ENCODE data around the gene CLN3. TPM values are rescaled to one million over a fixed set of nuclear protein-coding genes. Genes with fewer than 3 reads are reported as not detected.
"Not testable (repeated sequence)": the region's sequence is repeated elsewhere in the genome, so short reads cannot be mapped to it uniquely, and the experiment has no call there.

Gene CLN3
- total RNA-seq, 2 experiments from 2014 or later = 42.9 to 45.4 TPM

DNA sequence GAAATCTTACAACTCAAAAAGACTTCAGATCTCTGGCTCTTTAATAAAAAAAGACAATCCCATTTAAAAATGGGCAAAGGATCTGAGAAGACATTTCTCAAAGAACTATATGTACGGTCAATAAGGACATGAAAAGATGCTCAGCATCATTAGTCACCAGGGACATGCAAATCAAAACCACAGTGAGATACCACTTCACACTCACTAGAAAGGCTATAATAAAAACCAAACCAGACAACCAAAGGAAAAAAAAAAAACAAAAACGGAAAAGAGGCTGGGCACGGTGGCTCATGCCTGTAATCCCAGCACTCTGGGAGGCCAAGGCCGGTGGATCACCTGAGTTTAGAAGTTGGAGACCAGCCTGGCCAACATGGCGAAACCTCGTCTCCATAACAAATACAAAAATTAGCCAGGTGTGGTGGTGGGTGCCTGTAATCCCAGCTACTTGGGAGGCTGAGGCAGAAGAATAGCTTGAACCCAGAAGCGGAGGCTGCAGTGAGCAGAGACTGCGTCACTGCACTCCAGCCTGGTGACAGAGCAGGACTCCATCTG is 18.1 kb downstream of the CLN3 start:
- Mint-ChIP-seq H3K36me3 (ENCODE audit: low read depth) (peaks cover 20% of the 10 kb centered on the region), H3K27me3 (no peaks in the 10 kb centered on the region), H3K27ac (no peak overlapping the region), H3K9me3 (no peaks in the 10 kb centered on the region), H3K4me3 (no peak overlapping the region), H3K4me1 (peaks cover 6% of the 10 kb centered on the region)
- DNase-seq = no peak
- ChIA-PET CTCF (no interaction called here), POLR2A (no interaction called here)

DNA sequence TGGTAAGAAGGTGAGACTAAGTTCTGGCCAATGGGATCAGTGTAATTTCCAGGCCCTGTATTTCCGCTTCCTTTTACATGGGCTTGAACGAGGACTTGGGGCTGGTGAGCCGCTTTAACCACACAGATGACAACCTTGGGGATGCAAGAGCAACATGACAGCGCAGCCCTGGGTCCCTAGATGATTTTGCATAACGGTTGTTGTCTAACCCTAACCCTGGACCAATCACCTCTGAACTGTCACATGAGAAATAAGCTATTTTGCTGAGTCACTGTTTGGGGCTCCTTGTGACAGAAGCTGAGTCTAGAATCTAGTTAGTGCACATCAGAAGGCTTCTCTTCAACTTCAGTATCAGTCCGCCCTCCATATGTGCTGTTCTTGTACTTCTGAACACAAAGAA is 44.8 kb downstream of the CLN3 start:
- DNase-seq; H3K9me3 Mint-ChIP-seq; POLR2A ChIA-PET; CTCF ChIA-PET; H3K27ac Mint-ChIP-seq; H3K4me3 Mint-ChIP-seq; H3K4me1 Mint-ChIP-seq; H3K36me3 Mint-ChIP-seq (ENCODE audit: low read depth); H3K27me3 Mint-ChIP-seq: not testable (repeated sequence)

- POLR2A ChIA-PET = not testable (repeated sequence)
These were observed 45.5 kb downstream of the CLN3 start for GRCh38 chr16:28446388-28446787.

GRCh38 chr16:28443943-28444342 is 47.9 kb downstream of the CLN3 start:
- H3K4me1 Mint-ChIP-seq; CTCF ChIA-PET; DNase-seq; H3K4me3 Mint-ChIP-seq; POLR2A ChIA-PET; H3K36me3 Mint-ChIP-seq (ENCODE audit: low read depth); H3K27ac Mint-ChIP-seq; H3K27me3 Mint-ChIP-seq; H3K9me3 Mint-ChIP-seq: not testable (repeated sequence)

More at GRCh38 chr16:28446388-28446787, 45.5 kb downstream of the CLN3 start:
- H3K27ac Mint-ChIP-seq; H3K4me3 Mint-ChIP-seq; DNase-seq; H3K4me1 Mint-ChIP-seq; H3K36me3 Mint-ChIP-seq (ENCODE audit: low read depth); CTCF ChIA-PET; H3K27me3 Mint-ChIP-seq; H3K9me3 Mint-ChIP-seq: not testable (repeated sequence)

- POLR2A ChIA-PET; H3K4me1 Mint-ChIP-seq; H3K27ac Mint-ChIP-seq; H3K27me3 Mint-ChIP-seq; H3K36me3 Mint-ChIP-seq (ENCODE audit: low read depth); H3K4me3 Mint-ChIP-seq; DNase-seq; H3K9me3 Mint-ChIP-seq; CTCF ChIA-PET: not testable (repeated sequence)
These were observed 53.0 kb downstream of the CLN3 start for GRCh38 chr16:28438899-28439298.

GRCh38 chr16:28435340-28435739 is 56.5 kb downstream of the CLN3 start:
- H3K4me3 Mint-ChIP-seq; H3K27me3 Mint-ChIP-seq; H3K9me3 Mint-ChIP-seq; H3K4me1 Mint-ChIP-seq; POLR2A ChIA-PET; DNase-seq; CTCF ChIA-PET; H3K36me3 Mint-ChIP-seq (ENCODE audit: low read depth); H3K27ac Mint-ChIP-seq: not testable (repeated sequence)

Other genes with a start within 250 kb of the CLN3 start
- gene SBK1, start 199.5 kb downstream of the CLN3 start, total RNA-seq = 1 to 10 TPM; 9.8 TPM
- 1 to 10 TPM in 1 of 2 experiments, under 1 TPM in 1; 0.60 to 1.5 TPM for gene NPIPB6, start 128.6 kb downstream of the CLN3 start, total RNA-seq
- gene EIF3CL, start 88.2 kb downstream of the CLN3 start, total RNA-seq = 10 to 100 TPM; 42.0 to 51.0 TPM
- under 1 TPM in 1 of 2 experiments, not detected in 1; 0.25 TPM for gene NPIPB7, start 19.7 kb downstream of the CLN3 start, total RNA-seq
- gene APOBR, start 2.6 kb upstream of the CLN3 start, total RNA-seq = 10 to 100 TPM; 20.9 TPM
- not detected for gene IL27, start 14.8 kb upstream of the CLN3 start, total RNA-seq
- gene NUPR1, start 46.9 kb upstream of the CLN3 start, total RNA-seq = not detected
- 10 to 100 TPM; 25.8 to 28.0 TPM for gene SGF29, start 61.8 kb upstream of the CLN3 start, total RNA-seq
- gene SULT1A2, start 105.0 kb upstream of the CLN3 start, total RNA-seq = under 1 TPM; 0.13 to 0.15 TPM
- 1 to 10 TPM; 5.5 to 6.2 TPM for gene SULT1A1, start 118.0 kb upstream of the CLN3 start, total RNA-seq
- gene NPIPB8, start 146.0 kb upstream of the CLN3 start, total RNA-seq = under 1 TPM in 1 of 2 experiments, not detected in 1; 0.30 TPM
- gene EIF3C, start 219.4 kb upstream of the CLN3 start, total RNA-seq = 100 to 1,000 TPM; 415 to 434 TPM

Measured in activated CD4-positive, alpha-beta memory T cell treated with anti-CD3 and anti-CD28 coated beads, Interleukin-2, amount 10 ng/mL, durations not matched to agents 7 days and 5 days (primary cell).